Measurements from ENCODE around the gene NMT1. TPM values are rescaled to one million over a fixed set of nuclear protein-coding genes. Genes with fewer than 3 reads are reported as not detected.

Gene NMT1
- total and polyA plus RNA-seq, 2 of the 13 experiments (the other 11 are each of a cell fraction or from before 2014, with no cell fraction given) = 75.7 to 142 TPM

DNA sequence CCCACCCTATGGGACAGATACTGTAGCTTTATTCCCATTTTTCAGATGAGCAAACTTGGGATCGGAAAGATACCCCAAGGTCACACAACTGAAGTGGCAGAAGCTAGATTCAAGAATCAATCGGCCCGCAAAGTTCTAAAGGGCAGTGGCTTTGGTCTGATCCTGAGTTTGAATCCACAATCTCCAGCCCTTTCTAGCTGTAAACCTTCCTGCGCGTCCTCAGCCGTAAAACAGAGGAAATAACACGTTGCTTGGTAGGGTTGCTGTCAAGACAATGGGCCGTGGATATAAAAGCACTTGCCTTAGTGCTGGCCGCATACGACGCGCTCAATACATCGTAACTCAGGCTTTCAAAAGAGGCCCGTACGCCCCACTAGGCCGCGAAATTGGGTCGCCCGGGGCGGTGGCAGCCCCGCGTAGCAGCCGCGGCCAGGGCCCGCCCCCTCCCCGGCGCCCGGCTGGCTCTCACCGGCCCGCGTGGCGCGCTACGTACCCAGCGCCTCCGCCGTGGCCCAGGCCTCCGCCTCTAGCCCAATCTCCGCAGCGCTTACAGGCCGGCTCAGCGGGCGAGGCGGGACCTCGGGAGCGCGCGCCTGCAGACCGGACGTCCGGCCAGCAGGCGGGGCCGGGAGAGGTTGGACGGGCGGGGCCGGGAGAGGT, 9.9 kb upstream of the NMT1 start, which contains the start of gene DCAKD (continued):
- TF ChIP-seq ZNF280B (CRISPR knock-in tag; IDR thresholded peaks at IDR 0.05; ENCODE audit: borderline replicate concordance) (no peak), STAT6 (CRISPR knock-in tag; IDR thresholded peaks at IDR 0.05; ENCODE audit: borderline replicate concordance) (peak; percentile 68; the same call in 1 of the 2 replicates), ZNF225 (CRISPR knock-in tag; IDR thresholded peaks at IDR 0.05) (no peak; the same call in 1 of the 2 replicates), AKNA (CRISPR knock-in tag; IDR thresholded peaks at IDR 0.05; ENCODE audit: borderline replicate concordance) (no peak; the same call in 1 of the 2 replicates), ZBTB38 (CRISPR knock-in tag; IDR thresholded peaks at IDR 0.05) (peak; percentile 81), RELA (CRISPR knock-in tag; IDR thresholded peaks at IDR 0.05) (no peak), RAD21 (CRISPR knock-in tag; IDR thresholded peaks at IDR 0.05) (peak; percentile 58; the same call in 1 of the 2 replicates), ZNF292 (CRISPR knock-in tag; IDR thresholded peaks at IDR 0.05; ENCODE audit: borderline replicate concordance, low read depth) (no peak), POLR2AphosphoS5 (IDR thresholded peaks at IDR 0.05; ENCODE audit: low read depth, low read length) (peak; percentile 79), ZMYM3 (CRISPR knock-in tag; IDR thresholded peaks at IDR 0.05) (peak; percentile 76; the same call in 1 of the 2 replicates), ZBTB14 (CRISPR knock-in tag; IDR thresholded peaks at IDR 0.05) (peak; percentile 87), TOE1 (CRISPR knock-in tag; IDR thresholded peaks at IDR 0.05) (no peak), RBFOX2 (IDR thresholded peaks at IDR 0.05; ENCODE audit: low read depth, low read length) (peak; percentile 94), XBP1 (CRISPR knock-in tag; IDR thresholded peaks at IDR 0.05) (no peak), MXD4 (CRISPR knock-in tag; IDR thresholded peaks at IDR 0.05) (peak; percentile 62)
- TF ChIP-seq, protein P1, sequence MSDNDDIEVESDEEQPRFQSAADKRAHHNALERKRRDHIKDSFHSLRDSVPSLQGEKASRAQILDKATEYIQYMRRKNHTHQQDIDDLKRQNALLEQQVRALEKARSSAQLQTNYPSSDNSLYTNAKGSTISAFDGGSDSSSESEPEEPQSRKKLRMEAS (IDR thresholded peaks at IDR 0.05) = peak; percentile 70
- TF ChIP-seq, protein P2, sequence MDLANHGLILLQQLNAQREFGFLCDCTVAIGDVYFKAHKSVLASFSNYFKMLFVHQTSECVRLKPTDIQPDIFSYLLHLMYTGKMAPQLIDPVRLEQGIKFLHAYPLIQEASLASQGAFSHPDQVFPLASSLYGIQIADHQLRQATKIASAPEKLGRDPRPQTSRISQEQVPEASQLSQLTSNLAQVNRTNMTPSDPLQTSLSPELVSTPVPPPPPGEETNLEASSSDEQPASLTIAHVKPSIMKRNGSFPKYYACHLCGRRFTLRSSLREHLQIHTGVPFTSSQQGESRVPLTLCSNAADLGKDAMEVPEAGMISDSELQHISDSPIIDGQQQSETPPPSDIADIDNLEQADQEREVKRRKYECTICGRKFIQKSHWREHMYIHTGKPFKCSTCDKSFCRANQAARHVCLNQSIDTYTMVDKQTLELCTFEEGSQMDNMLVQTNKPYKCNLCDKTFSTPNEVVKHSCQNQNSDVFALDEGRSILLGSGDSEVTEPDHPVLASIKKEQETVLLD (CRISPR knock-in tag; IDR thresholded peaks at IDR 0.05; ENCODE audit: low read depth) = peak; percentile 88

Data from HepG2 (cell line).